ENCODE data around the gene KCNN1. TPM values are rescaled to one million over a fixed set of nuclear protein-coding genes. Genes with fewer than 3 reads are reported as not detected.

KCNN1 gene
- total and polyA plus RNA-seq, 4 donors = 0.14 to 0.60 (median 0.19) TPM; not detected in 1

DNA sequence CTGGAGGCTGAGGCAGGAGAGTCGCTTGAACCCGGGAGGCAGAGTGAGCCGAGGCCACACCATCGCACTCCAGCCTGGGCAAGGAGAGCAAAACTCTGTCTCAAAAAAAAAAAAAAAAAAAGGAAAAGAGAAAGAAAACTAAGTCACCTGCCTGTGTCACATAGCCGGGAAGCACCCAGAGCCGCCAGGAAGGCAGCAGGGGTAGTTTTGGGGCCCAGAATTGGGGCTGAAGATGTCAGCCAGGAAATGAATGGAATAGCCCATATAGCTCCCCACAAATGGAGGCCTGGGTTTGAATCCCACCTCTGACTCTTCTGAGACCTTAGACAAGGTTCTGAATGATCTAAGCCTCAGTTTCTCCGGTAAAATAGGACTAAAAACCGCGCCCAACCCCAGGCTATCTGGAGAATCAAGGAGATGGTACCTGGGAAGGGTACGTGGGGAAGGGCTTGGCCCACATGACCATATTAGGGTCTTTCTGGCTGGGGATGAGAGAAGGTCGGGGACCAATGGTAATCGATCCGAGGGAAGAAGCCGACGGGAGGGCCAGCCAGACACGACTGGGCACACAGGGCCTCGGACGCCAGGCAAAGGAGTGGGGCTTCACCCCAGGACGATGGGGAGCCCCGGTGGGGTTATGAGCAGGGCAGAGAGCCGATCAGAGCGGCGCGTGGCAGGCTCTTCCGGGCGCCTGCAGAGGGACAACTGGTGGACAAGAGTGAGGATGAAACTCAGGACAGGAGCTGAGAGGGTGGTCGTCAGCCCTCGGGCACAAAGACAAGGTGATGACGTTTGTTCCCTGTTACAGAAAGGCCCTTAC, 19.7 kb upstream of the KCNN1 start:
- TF ChIP-seq, protein P1, sequence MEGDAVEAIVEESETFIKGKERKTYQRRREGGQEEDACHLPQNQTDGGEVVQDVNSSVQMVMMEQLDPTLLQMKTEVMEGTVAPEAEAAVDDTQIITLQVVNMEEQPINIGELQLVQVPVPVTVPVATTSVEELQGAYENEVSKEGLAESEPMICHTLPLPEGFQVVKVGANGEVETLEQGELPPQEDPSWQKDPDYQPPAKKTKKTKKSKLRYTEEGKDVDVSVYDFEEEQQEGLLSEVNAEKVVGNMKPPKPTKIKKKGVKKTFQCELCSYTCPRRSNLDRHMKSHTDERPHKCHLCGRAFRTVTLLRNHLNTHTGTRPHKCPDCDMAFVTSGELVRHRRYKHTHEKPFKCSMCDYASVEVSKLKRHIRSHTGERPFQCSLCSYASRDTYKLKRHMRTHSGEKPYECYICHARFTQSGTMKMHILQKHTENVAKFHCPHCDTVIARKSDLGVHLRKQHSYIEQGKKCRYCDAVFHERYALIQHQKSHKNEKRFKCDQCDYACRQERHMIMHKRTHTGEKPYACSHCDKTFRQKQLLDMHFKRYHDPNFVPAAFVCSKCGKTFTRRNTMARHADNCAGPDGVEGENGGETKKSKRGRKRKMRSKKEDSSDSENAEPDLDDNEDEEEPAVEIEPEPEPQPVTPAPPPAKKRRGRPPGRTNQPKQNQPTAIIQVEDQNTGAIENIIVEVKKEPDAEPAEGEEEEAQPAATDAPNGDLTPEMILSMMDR (IDR thresholded peaks at IDR 0.05; ENCODE audit: control extremely low read depth, extremely low read depth) = no peak
- Histone ChIP-seq H3K4me1 (ENCODE audit: control insufficient read depth in 5 of 5, insufficient read depth in 5 of 5, low read length in 5 of 5) (peaks cover 0 to 42% (median 8%) of the 10 kb centered on the region in 5 donors), H3K27ac (ENCODE audit: low read depth in 1 of 2, low read length in 1 of 2) (no peak overlapping the region), H3K4me3 (no peak overlapping the region), H3K9me3 (ENCODE audit: control insufficient read depth in 4 of 4, insufficient read depth in 3 of 4, low read length in 3 of 4) (no peaks in the 10 kb centered on the region), H3K36me3 (ENCODE audit: control insufficient read depth in 4 of 4, insufficient read depth in 4 of 4, low read length in 4 of 4) (peaks cover 0 to 21% (median 3%) of the 10 kb centered on the region in 4 donors), H3K27me3 (ENCODE audit: control insufficient read depth in 3 of 3, insufficient read depth in 3 of 3, low read length in 2 of 3) (peaks cover 0 to 14% (median 8%) of the 10 kb centered on the region in 3 donors), H3K9ac (ENCODE audit: insufficient read depth in 1 of 2, low read length in 2 of 2) (no peak overlapping the region)
- 20 to 21% methylated on average over 29 of the region's 29 CpGs for WGBS, 2 donors
- ATAC-seq (ENCODE audit: insufficient read depth, low FRiP score) = peak; percentile 38
- no peak for DNase-seq

- Histone ChIP-seq H3K36me3 (ENCODE audit: control insufficient read depth in 4 of 4, insufficient read depth in 4 of 4, low read length in 4 of 4) (peaks cover 0 to 14% (median 3%) of the 10 kb centered on the region in 4 donors), H3K4me1 (ENCODE audit: control insufficient read depth in 5 of 5, insufficient read depth in 5 of 5, low read length in 5 of 5) (peaks cover 0 to 44% (median 8%) of the 10 kb centered on the region in 5 donors), H3K27me3 (ENCODE audit: control insufficient read depth in 3 of 3, insufficient read depth in 3 of 3, low read length in 2 of 3) (peaks cover 0 to 22% (median 15%) of the 10 kb centered on the region in 3 donors), H3K9me3 (ENCODE audit: control insufficient read depth in 4 of 4, insufficient read depth in 3 of 4, low read length in 3 of 4) (no peaks in the 10 kb centered on the region), H3K4me3 (peak overlapping the region; percentile 55), H3K9ac (ENCODE audit: insufficient read depth in 1 of 2, low read length in 2 of 2) (no peak overlapping the region), H3K27ac (ENCODE audit: low read depth in 1 of 2, low read length in 1 of 2) (no peak overlapping the region)
- ATAC-seq (ENCODE audit: insufficient read depth, low FRiP score) (peak; percentile 83), DNase-seq (peak; percentile 97 to 99 (median 99))
- 1 to 2% methylated on average over 40 to 87 of the region's 92 CpGs for WGBS, 2 donors
- TF ChIP-seq, protein P1 (IDR thresholded peaks at IDR 0.05; ENCODE audit: control extremely low read depth, extremely low read depth) = no peak
Measured at GRCh38 chr19:17947815-17948513, 18.9 kb upstream of the KCNN1 start.

- peaks cover 0 to 28% (median 20%) of the 10 kb centered on the region in 3 donors for H3K27me3 ChIP-seq (ENCODE audit: control insufficient read depth in 3 of 3, insufficient read depth in 3 of 3, low read length in 2 of 3)
- H3K4me1 ChIP-seq (ENCODE audit: control insufficient read depth in 5 of 5, insufficient read depth in 5 of 5, low read length in 5 of 5) = peaks cover 0 to 42% (median 8%) of the 10 kb centered on the region in 5 donors
- no peak overlapping the region for H3K4me3 ChIP-seq
- H3K36me3 ChIP-seq (ENCODE audit: control insufficient read depth in 4 of 4, insufficient read depth in 4 of 4, low read length in 4 of 4) = peaks cover 0 to 10% (median 2%) of the 10 kb centered on the region in 4 donors
- whole genome bisulfite sequencing, 2 donors = 1 to 3% methylated on average over 14 to 16 of the region's 16 CpGs
- no peak overlapping the region for H3K27ac ChIP-seq (ENCODE audit: low read depth in 1 of 2, low read length in 1 of 2)
- H3K9me3 ChIP-seq (ENCODE audit: control insufficient read depth in 4 of 4, insufficient read depth in 3 of 4, low read length in 3 of 4) = no peaks in the 10 kb centered on the region
- no peak for ATAC-seq (ENCODE audit: insufficient read depth, low FRiP score)
- DNase-seq = no peak
- H3K9ac ChIP-seq (ENCODE audit: insufficient read depth in 1 of 2, low read length in 2 of 2) = no peak overlapping the region
- TF ChIP-seq, protein P1 (IDR thresholded peaks at IDR 0.05; ENCODE audit: control extremely low read depth, extremely low read depth) = no peak
Measured at GRCh38 chr19:17948514-17948900, 18.4 kb upstream of the KCNN1 start.

Measured in lung (tissue), 12 donors.